NCI-H510A (cell line): ENCODE measurements around the gene UNC93A.
"Not testable (repeated sequence)": the region's sequence is repeated elsewhere in the genome, so short reads cannot be mapped to it uniquely, and the experiment has no call there.

Source experiments
- DNase-seq: peaks from one replicate; lab custom pipeline; 2025; lab: John Stamatoyannopoulos, UW

Gene UNC93A

GRCh38 chr6:167270499-167271311 is 20.4 kb upstream of the UNC93A start:
- DNase-seq: no peak

- DNase-seq: no peak
Measured at GRCh38 chr6:167272151-167272550, 19.0 kb upstream of the UNC93A start.

GRCh38 chr6:167272696-167273379 is 18.3 kb upstream of the UNC93A start:
- DNase-seq: no peak

GRCh38 chr6:167274270-167274669 is 16.8 kb upstream of the UNC93A start:
- DNase-seq: no peak

- no peak for DNase-seq
Measured at GRCh38 chr6:167275001-167275400, 16.1 kb upstream of the UNC93A start.

- no peak for DNase-seq
Measured at GRCh38 chr6:167275436-167275835, 15.7 kb upstream of the UNC93A start.

- no peak for DNase-seq
Measured at GRCh38 chr6:167276772-167277533, 14.2 kb upstream of the UNC93A start.

GRCh38 chr6:167278173-167278940 is 12.8 kb upstream of the UNC93A start:
- DNase-seq: not testable (repeated sequence)

GRCh38 chr6:167279766-167280446 is 11.2 kb upstream of the UNC93A start:
- no peak for DNase-seq

GRCh38 chr6:167280466-167280865 is 10.6 kb upstream of the UNC93A start:
- DNase-seq: not testable (repeated sequence)

GRCh38 chr6:167282165-167282564 is 8.9 kb upstream of the UNC93A start:
- DNase-seq: no peak

- DNase-seq: not testable (repeated sequence)
Measured at GRCh38 chr6:167284565-167284964, 6.5 kb upstream of the UNC93A start.

GRCh38 chr6:167285077-167285770 is 5.9 kb upstream of the UNC93A start:
- no peak for DNase-seq

GRCh38 chr6:167287513-167288048 is 3.5 kb upstream of the UNC93A start:
- DNase-seq: no peak

GRCh38 chr6:167288591-167289225 is 2.4 kb upstream of the UNC93A start:
- not testable (repeated sequence) for DNase-seq

- not testable (repeated sequence) for DNase-seq
Measured at GRCh38 chr6:167289291-167289690, 1.8 kb upstream of the UNC93A start.

- no peak for DNase-seq
Measured at GRCh38 chr6:167291623-167292300, 647 bp downstream of the UNC93A start.

GRCh38 chr6:167292301-167293087 is 1.4 kb downstream of the UNC93A start:
- DNase-seq: no peak
